Endodermal cell (in vitro differentiated cells): ENCODE measurements around the gene SYT6. TPM values are rescaled to one million over a fixed set of nuclear protein-coding genes. Genes with fewer than 3 reads are reported as not detected.

Experiments
- DNase-seq: peaks from one replicate; pipeline ENCODE4 v3.0.0-alpha.2; 2017
- H3K27ac ChIP-seq: 2 replicates; pipeline ENCODE4 v1.5.1; 2013; ENCODE audit warnings: mild to moderate bottlenecking, low read depth, low read length, moderate library complexity
- H3K27me3 ChIP-seq: 2 replicates; pipeline ENCODE4 v1.6.1; 2013; ENCODE audit warnings: mild to moderate bottlenecking, low read length, moderate library complexity; ENCODE audit not compliant: insufficient read depth, control insufficient read depth, poor library complexity, severe bottlenecking
- H3K36me3 ChIP-seq: 2 replicates; pipeline ENCODE4 v1.7.0; 2013; ENCODE audit warnings: mild to moderate bottlenecking, low read length, moderate library complexity; ENCODE audit not compliant: control insufficient read depth, insufficient read depth
- H3K4me1 ChIP-seq: one replicate; pipeline ENCODE4 v1.7.0; 2013; ENCODE audit warnings: low read length; ENCODE audit not compliant: control insufficient read depth, insufficient read depth
- H3K4me3 ChIP-seq: 2 replicates; pipeline ENCODE4 v1.5.1; 2013; ENCODE audit warnings: mild to moderate bottlenecking, low read length, moderate library complexity
- H3K9ac ChIP-seq: 2 replicates; pipeline ENCODE4 v1.6.1; 2013; ENCODE audit warnings: mild to moderate bottlenecking, low read length, moderate library complexity; ENCODE audit not compliant: poor library complexity, severe bottlenecking; ENCODE audit errors: extremely low read depth
- H3K9me3 ChIP-seq: 2 replicates; pipeline ENCODE4 v1.6.1; 2013; ENCODE audit warnings: mild to moderate bottlenecking, low read length, moderate library complexity; ENCODE audit not compliant: control insufficient read depth
- H3K27ac Mint-ChIP-seq: 2 replicates; pipeline ENCODE4 v1.8.0; 2020; ENCODE audit warnings: mixed read lengths
- H3K27me3 Mint-ChIP-seq: 2 replicates; pipeline ENCODE4 v1.8.0; 2021; ENCODE audit warnings: mild to moderate bottlenecking, mixed read lengths; ENCODE audit not compliant: insufficient read depth
- H3K36me3 Mint-ChIP-seq: 2 replicates; pipeline ENCODE4 v1.8.0; 2020; ENCODE audit warnings: low read depth, mixed read lengths
- H3K4me1 Mint-ChIP-seq: 2 replicates; pipeline ENCODE4 v1.8.0; 2020; ENCODE audit warnings: mixed read lengths
- H3K4me3 Mint-ChIP-seq: 2 replicates; pipeline ENCODE4 v1.8.0; 2020; ENCODE audit warnings: mild to moderate bottlenecking, moderate library complexity, mixed read lengths
- H3K9me3 Mint-ChIP-seq: 2 replicates; pipeline ENCODE4 v1.8.0; 2020; ENCODE audit warnings: mild to moderate bottlenecking, mixed read lengths
- WGBS, 2 experiments: methylation state at CpG; one replicate each; pipeline versions ENCODE4 v1.1.5 to v1.1.7; 2013; ENCODE audit warnings: missing lambda C conversion rate in 2 of 2, mixed read lengths in 1 of 2; ENCODE audit not compliant: insufficient coverage in 1 of 2, insufficient read length in 1 of 2; 5-methylcytosine and 5-hydroxymethylcytosine counted together
- total RNA-seq, 2 donors: library from RNA; stranded (reverse); fragmentation: NEBNext Ultra II Directional in 1 of 2; extraction: Animal tissue kit (Norgen Biotek cat#: 25700) in 1 of 2; gene quantifications; 2 replicates in 1 of 2; 3 replicates in 1 of 2; pipeline ENCODE4 v1.2.1, GENCODE V29; 2021
- TF ChIP-seq, protein P1 (sequence below): fragments of 200-600 bp; sonication (generic); conservative IDR thresholded peaks from 2 replicates; pipeline ENCODE4 v1.5.0; 2021; ENCODE audit warnings: antibody characterized with exemption, mild to moderate bottlenecking

The SYT6 gene
- total RNA-seq, 2 donors from 2014 or later: 1.3 to 4.4 TPM

- Histone ChIP-seq H3K9ac (no peak overlapping the region), H3K4me1 (no peaks in the 10 kb centered on the region), H3K27ac (no peak overlapping the region), H3K27me3 (peaks cover 95% of the 10 kb centered on the region), H3K4me3 (no peak overlapping the region), H3K36me3 (no peaks in the 10 kb centered on the region), H3K9me3 (no peaks in the 10 kb centered on the region)
- peaks cover 10% of the 10 kb centered on the region for H3K36me3 Mint-ChIP-seq
- H3K4me3 Mint-ChIP-seq: no peak overlapping the region
- peaks cover 95% of the 10 kb centered on the region for H3K27me3 Mint-ChIP-seq
- TF ChIP-seq, protein P1, sequence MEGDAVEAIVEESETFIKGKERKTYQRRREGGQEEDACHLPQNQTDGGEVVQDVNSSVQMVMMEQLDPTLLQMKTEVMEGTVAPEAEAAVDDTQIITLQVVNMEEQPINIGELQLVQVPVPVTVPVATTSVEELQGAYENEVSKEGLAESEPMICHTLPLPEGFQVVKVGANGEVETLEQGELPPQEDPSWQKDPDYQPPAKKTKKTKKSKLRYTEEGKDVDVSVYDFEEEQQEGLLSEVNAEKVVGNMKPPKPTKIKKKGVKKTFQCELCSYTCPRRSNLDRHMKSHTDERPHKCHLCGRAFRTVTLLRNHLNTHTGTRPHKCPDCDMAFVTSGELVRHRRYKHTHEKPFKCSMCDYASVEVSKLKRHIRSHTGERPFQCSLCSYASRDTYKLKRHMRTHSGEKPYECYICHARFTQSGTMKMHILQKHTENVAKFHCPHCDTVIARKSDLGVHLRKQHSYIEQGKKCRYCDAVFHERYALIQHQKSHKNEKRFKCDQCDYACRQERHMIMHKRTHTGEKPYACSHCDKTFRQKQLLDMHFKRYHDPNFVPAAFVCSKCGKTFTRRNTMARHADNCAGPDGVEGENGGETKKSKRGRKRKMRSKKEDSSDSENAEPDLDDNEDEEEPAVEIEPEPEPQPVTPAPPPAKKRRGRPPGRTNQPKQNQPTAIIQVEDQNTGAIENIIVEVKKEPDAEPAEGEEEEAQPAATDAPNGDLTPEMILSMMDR: no peak
- H3K9me3 Mint-ChIP-seq: no peaks in the 10 kb centered on the region
- 89 to 97% methylated on average over 3 of the region's 3 CpGs for WGBS, 2 experiments
- DNase-seq: no peak
- H3K4me1 Mint-ChIP-seq: peaks cover 26% of the 10 kb centered on the region
- no peak overlapping the region for H3K27ac Mint-ChIP-seq
Measured at GRCh38 chr1:114097109-114097508, 56.6 kb downstream of the SYT6 start.

GRCh38 chr1:114094675-114095074, 59.0 kb downstream of the SYT6 start:
- H3K9me3 Mint-ChIP-seq: no peaks in the 10 kb centered on the region
- Histone ChIP-seq H3K9ac (no peak overlapping the region), H3K36me3 (no peaks in the 10 kb centered on the region)

DNA sequence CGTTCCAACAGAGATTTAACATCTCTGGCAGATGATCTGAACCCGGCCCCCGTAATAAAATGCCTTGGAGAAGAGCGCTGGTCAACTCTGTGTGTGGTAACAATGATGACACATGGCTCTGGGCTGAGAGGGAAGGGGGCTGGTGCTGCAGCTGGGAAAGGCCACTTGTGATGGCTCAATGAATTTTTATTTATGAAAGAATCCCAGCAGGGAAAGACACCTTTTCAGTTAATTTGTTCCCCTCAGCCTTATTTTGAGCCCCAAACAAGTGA, 59.4 kb downstream of the SYT6 start:
- Mint-ChIP-seq H3K36me3 (peaks cover 10% of the 10 kb centered on the region), H3K27ac (no peak overlapping the region), H3K4me1 (peaks cover 27% of the 10 kb centered on the region), H3K4me3 (no peak overlapping the region), H3K9me3 (no peaks in the 10 kb centered on the region), H3K27me3 (peaks cover 95% of the 10 kb centered on the region)
- Histone ChIP-seq H3K9me3 (no peaks in the 10 kb centered on the region), H3K4me3 (no peak overlapping the region), H3K27me3 (peaks cover 95% of the 10 kb centered on the region), H3K27ac (no peak overlapping the region), H3K4me1 (no peaks in the 10 kb centered on the region), H3K9ac (no peak overlapping the region), H3K36me3 (no peaks in the 10 kb centered on the region)
- no peak for DNase-seq
- 85 to 87% methylated on average over 4 of the region's 4 CpGs for WGBS, 2 experiments
- TF ChIP-seq, protein P1: no peak

More at GRCh38 chr1:114094675-114095074, 59.0 kb downstream of the SYT6 start:
- Mint-ChIP-seq H3K27ac (no peak overlapping the region), H3K27me3 (peaks cover 95% of the 10 kb centered on the region), H3K36me3 (peaks cover 10% of the 10 kb centered on the region), H3K4me3 (no peak overlapping the region), H3K4me1 (peaks cover 28% of the 10 kb centered on the region)
- H3K27ac ChIP-seq: no peak overlapping the region
- no peaks in the 10 kb centered on the region for H3K9me3 ChIP-seq
- DNase-seq: no peak
- H3K4me1 ChIP-seq: no peaks in the 10 kb centered on the region
- H3K4me3 ChIP-seq: no peak overlapping the region
- TF ChIP-seq, protein P1: no peak
- WGBS, 2 experiments: 93 to 95% methylated on average over 9 of the region's 9 CpGs
- peaks cover 95% of the 10 kb centered on the region for H3K27me3 ChIP-seq
